Measurements from ENCODE around the gene CPNE9. TPM values are rescaled to one million over a fixed set of nuclear protein-coding genes. Genes with fewer than 3 reads are reported as not detected.

CPNE9 gene
- total RNA-seq, 1 donor from 2014 or later, result not detected

- TF ChIP-seq CTCF (IDR thresholded peaks at IDR 0.05; ENCODE audit: insufficient read depth, low read length, poor library complexity, severe bottlenecking), result no peak
- H3K36me3 ChIP-seq (ENCODE audit: control insufficient read depth, insufficient read depth, low read length), result peaks cover 10% of the 10 kb centered on the region
Measured at GRCh38 chr3:9744162-9744561, 40.5 kb downstream of the CPNE9 start.

GRCh38 chr3:9745521-9745920, 41.9 kb downstream of the CPNE9 start:
- no peaks in the 10 kb centered on the region for H3K27me3 ChIP-seq (ENCODE audit: control insufficient read depth, insufficient read depth, low read length)
- no peak overlapping the region for H3K4me3 ChIP-seq (ENCODE audit: low read depth, low read length)
- no peak for DNase-seq (ENCODE audit: low read depth)
- H3K36me3 ChIP-seq (ENCODE audit: control insufficient read depth, insufficient read depth, low read length), result peaks cover 7% of the 10 kb centered on the region
- TF ChIP-seq CTCF (IDR thresholded peaks at IDR 0.05; ENCODE audit: insufficient read depth, low read length, poor library complexity, severe bottlenecking), result no peak

More at GRCh38 chr3:9744162-9744561, 40.5 kb downstream of the CPNE9 start:
- Histone ChIP-seq H3K27me3 (ENCODE audit: control insufficient read depth, insufficient read depth, low read length) (no peaks in the 10 kb centered on the region), H3K4me3 (ENCODE audit: low read depth, low read length) (no peak overlapping the region)
- DNase-seq (ENCODE audit: low read depth), result no peak

GRCh38 chr3:9746330-9746729, 42.7 kb downstream of the CPNE9 start:
- Histone ChIP-seq H3K4me3 (ENCODE audit: low read depth, low read length) (no peak overlapping the region), H3K27me3 (ENCODE audit: control insufficient read depth, insufficient read depth, low read length) (no peaks in the 10 kb centered on the region), H3K36me3 (ENCODE audit: control insufficient read depth, insufficient read depth, low read length) (peaks cover 7% of the 10 kb centered on the region)
- no peak for TF ChIP-seq CTCF (IDR thresholded peaks at IDR 0.05; ENCODE audit: insufficient read depth, low read length, poor library complexity, severe bottlenecking)
- DNase-seq (ENCODE audit: low read depth), result peak; percentile 23

- peaks cover 10% of the 10 kb centered on the region for H3K36me3 ChIP-seq (ENCODE audit: control insufficient read depth, insufficient read depth, low read length)
- no peak overlapping the region for H3K4me3 ChIP-seq (ENCODE audit: low read depth, low read length)
- no peaks in the 10 kb centered on the region for H3K27me3 ChIP-seq (ENCODE audit: control insufficient read depth, insufficient read depth, low read length)
- TF ChIP-seq CTCF (IDR thresholded peaks at IDR 0.05; ENCODE audit: insufficient read depth, low read length, poor library complexity, severe bottlenecking), result no peak
- no peak for DNase-seq (ENCODE audit: low read depth)
Measured at GRCh38 chr3:9747267-9747666, 43.6 kb downstream of the CPNE9 start.

- no peak overlapping the region for H3K4me3 ChIP-seq (ENCODE audit: low read depth, low read length)
Measured at GRCh38 chr3:9748031-9748430, 44.4 kb downstream of the CPNE9 start.

More at GRCh38 chr3:9748031-9748430, 44.4 kb downstream of the CPNE9 start:
- no peaks in the 10 kb centered on the region for H3K27me3 ChIP-seq (ENCODE audit: control insufficient read depth, insufficient read depth, low read length)
- DNase-seq (ENCODE audit: low read depth), result no peak
- peaks cover 10% of the 10 kb centered on the region for H3K36me3 ChIP-seq (ENCODE audit: control insufficient read depth, insufficient read depth, low read length)
- TF ChIP-seq CTCF (IDR thresholded peaks at IDR 0.05; ENCODE audit: insufficient read depth, low read length, poor library complexity, severe bottlenecking), result no peak

Measured in kidney epithelial cell (primary cell).